ENCODE measurements around the gene NCK1. TPM values are rescaled to one million over a fixed set of nuclear protein-coding genes. Genes with fewer than 3 reads are reported as not detected.
A peak's percentile ranks its signal among the peaks of the same experiment; 100 is the strongest.
"Not testable (repeated sequence)": the region's sequence is repeated elsewhere in the genome, so short reads cannot be mapped to it uniquely, and the experiment has no call there.

Gene NCK1
- total RNA-seq, 1 donor, result 66.1 TPM

- no peak overlapping the region for H3K4me3 ChIP-seq (ENCODE audit: low read depth, low read length)
- no peak for DNase-seq (ENCODE audit: low read depth)
- TF ChIP-seq CTCF (IDR thresholded peaks at IDR 0.05; ENCODE audit: insufficient read depth, low read depth, low read length), result no peak
Measured at GRCh38 chr3:136889947-136890346, 27.9 kb downstream of the NCK1 start.

- DNase-seq (ENCODE audit: low read depth), result peak; percentile 28
- H3K4me3 ChIP-seq (ENCODE audit: low read depth, low read length), result no peak overlapping the region
- TF ChIP-seq CTCF (IDR thresholded peaks at IDR 0.05; ENCODE audit: insufficient read depth, low read depth, low read length), result no peak
Measured at GRCh38 chr3:136891934-136892855, 30.2 kb downstream of the NCK1 start.

- TF ChIP-seq CTCF (IDR thresholded peaks at IDR 0.05; ENCODE audit: insufficient read depth, low read depth, low read length), result no peak
- H3K4me3 ChIP-seq (ENCODE audit: low read depth, low read length), result no peak overlapping the region
- peak; percentile 86 for DNase-seq (ENCODE audit: low read depth)
Measured at GRCh38 chr3:136893848-136894443, 31.9 kb downstream of the NCK1 start.

- DNase-seq (ENCODE audit: low read depth); H3K4me3 ChIP-seq (ENCODE audit: low read depth, low read length): not testable (repeated sequence)
Measured at GRCh38 chr3:136897171-136897570, 35.2 kb downstream of the NCK1 start.

GRCh38 chr3:136898549-136898948 is 36.5 kb downstream of the NCK1 start:
- TF ChIP-seq CTCF (IDR thresholded peaks at IDR 0.05; ENCODE audit: insufficient read depth, low read depth, low read length), result no peak
- peak; percentile 70 for DNase-seq (ENCODE audit: low read depth)

GRCh38 chr3:136898954-136899353 is 36.9 kb downstream of the NCK1 start:
- DNase-seq (ENCODE audit: low read depth), result peak; percentile 28
- H3K4me3 ChIP-seq (ENCODE audit: low read depth, low read length), result no peak overlapping the region
- TF ChIP-seq CTCF (IDR thresholded peaks at IDR 0.05; ENCODE audit: insufficient read depth, low read depth, low read length), result no peak

More at GRCh38 chr3:136898549-136898948, 36.5 kb downstream of the NCK1 start:
- no peak overlapping the region for H3K4me3 ChIP-seq (ENCODE audit: low read depth, low read length)

GRCh38 chr3:136899622-136900158 is 37.7 kb downstream of the NCK1 start:
- no peak overlapping the region for H3K4me3 ChIP-seq (ENCODE audit: low read depth, low read length)
- DNase-seq (ENCODE audit: low read depth), result no peak
- TF ChIP-seq CTCF (IDR thresholded peaks at IDR 0.05; ENCODE audit: insufficient read depth, low read depth, low read length), result no peak

GRCh38 chr3:136900694-136901093 is 38.7 kb downstream of the NCK1 start:
- DNase-seq (ENCODE audit: low read depth); H3K4me3 ChIP-seq (ENCODE audit: low read depth, low read length): not testable (repeated sequence)
